ENCODE measurements around the gene KLK4. TPM values are rescaled to one million over a fixed set of nuclear protein-coding genes. Genes with fewer than 3 reads are reported as not detected.

KLK4 gene
- total and polyA plus RNA-seq, 9 of the 15 experiments (the other 6 are each of a cell fraction or from before 2014, with no cell fraction given): not detected

- TF ChIP-seq AFF1 (IDR thresholded peaks at IDR 0.05; ENCODE audit: low read depth in 1 of 2, partially characterized antibody in 2 of 2): no peak
- no peak for TF ChIP-seq KLF16 (IDR thresholded peaks at IDR 0.05)
- no peak for TF ChIP-seq ZBTB7A (IDR thresholded peaks at IDR 0.05; ENCODE audit: borderline replicate concordance, control insufficient read depth, low read depth, low read length)
- no peak for TF ChIP-seq PPARD (CRISPR knock-in tag; IDR thresholded peaks at IDR 0.05)
- TF ChIP-seq ZNF644 (tag; IDR thresholded peaks at IDR 0.05; ENCODE audit: low read depth): peak; percentile 44; the same call in 1 of the 2 replicates
- TF ChIP-seq MBD1 (CRISPR knock-in tag; IDR thresholded peaks at IDR 0.05): no peak
- no peak for TF ChIP-seq CREBBP (IDR thresholded peaks at IDR 0.05; ENCODE audit: low read depth, low read length)
- TF ChIP-seq NR1H2 (CRISPR knock-in tag; IDR thresholded peaks at IDR 0.05): no peak
- no peak for TF ChIP-seq ETS2 (tag; IDR thresholded peaks at IDR 0.05; ENCODE audit: borderline replicate concordance, poor library complexity, severe bottlenecking)
- no peak for TF ChIP-seq POLR2B (IDR thresholded peaks at IDR 0.05; ENCODE audit: low read depth, partially characterized antibody)
- TF ChIP-seq ZBTB12 (CRISPR knock-in tag; IDR thresholded peaks at IDR 0.05): no peak
- TF ChIP-seq NCOR1 (IDR thresholded peaks at IDR 0.05): no peak
- TF ChIP-seq UBTF (IDR thresholded peaks at IDR 0.05; ENCODE audit: borderline replicate concordance in 1 of 2, low read depth in 2 of 2, low read length in 2 of 2): no peak
- no peak for TF ChIP-seq MCM2 (IDR thresholded peaks at IDR 0.05; ENCODE audit: low read depth)
- TF ChIP-seq CREB3 (tag; conservative IDR thresholded peaks at IDR 0.05; ENCODE audit: low read depth): 0 out of 2 replicates have a peak, but pooled peaks have one; percentile 52
- no peak for TF ChIP-seq TSC22D4 (tag; IDR thresholded peaks at IDR 0.05)
Measured at GRCh38 chr19:50899569-50899968, 11.6 kb downstream of the KLK4 start (continued).

Measured in K562 (cell line).